SHP77 treated with DMSO at 0.1 percent for 48 hours (cell line): Measurements from ENCODE around the gene GPN1.
"Not testable (repeated sequence)": the region's sequence is repeated elsewhere in the genome, so short reads cannot be mapped to it uniquely, and the experiment has no call there.

ENCODE experiments used
- DNase-seq: peaks from one replicate; lab custom pipeline; 2025; lab: John Stamatoyannopoulos, UW

Gene GPN1

GRCh38 chr2:27627963-27628766 lies 685 bp upstream of the GPN1 start:
- DNase-seq: no peak

GRCh38 chr2:27630257-27630656 lies 1.4 kb downstream of the GPN1 start:
- not testable (repeated sequence) for DNase-seq

GRCh38 chr2:27634291-27634690 lies 5.4 kb downstream of the GPN1 start:
- DNase-seq: no peak

- DNase-seq: no peak
Measured at GRCh38 chr2:27636766-27637165, 7.9 kb downstream of the GPN1 start.

- no peak for DNase-seq
Measured at GRCh38 chr2:27638037-27638637, 9.3 kb downstream of the GPN1 start.

- no peak for DNase-seq
Measured at GRCh38 chr2:27638709-27639108, 9.9 kb downstream of the GPN1 start.

GRCh38 chr2:27640722-27641245 lies 11.9 kb downstream of the GPN1 start:
- DNase-seq: no peak

DNA sequence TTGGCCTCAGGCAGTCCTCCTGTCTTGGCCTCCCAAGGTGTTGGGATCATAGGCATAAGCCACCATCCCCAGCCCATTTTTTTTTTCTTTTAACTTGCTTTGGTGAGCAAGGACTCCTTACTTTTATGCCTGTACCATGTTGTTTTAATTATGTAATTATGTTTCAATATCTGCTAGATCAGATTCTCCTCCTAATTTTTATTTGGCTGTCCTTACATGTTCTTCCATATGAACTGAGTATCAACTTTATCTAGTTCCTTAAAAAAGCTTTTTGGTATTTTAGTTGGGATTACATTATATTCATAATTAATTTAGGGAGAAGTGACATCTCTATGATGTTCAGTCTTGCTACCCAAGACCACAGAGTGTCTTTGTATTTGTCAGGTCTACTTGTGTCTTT lies 16.3 kb downstream of the GPN1 start:
- no peak for DNase-seq

DNA sequence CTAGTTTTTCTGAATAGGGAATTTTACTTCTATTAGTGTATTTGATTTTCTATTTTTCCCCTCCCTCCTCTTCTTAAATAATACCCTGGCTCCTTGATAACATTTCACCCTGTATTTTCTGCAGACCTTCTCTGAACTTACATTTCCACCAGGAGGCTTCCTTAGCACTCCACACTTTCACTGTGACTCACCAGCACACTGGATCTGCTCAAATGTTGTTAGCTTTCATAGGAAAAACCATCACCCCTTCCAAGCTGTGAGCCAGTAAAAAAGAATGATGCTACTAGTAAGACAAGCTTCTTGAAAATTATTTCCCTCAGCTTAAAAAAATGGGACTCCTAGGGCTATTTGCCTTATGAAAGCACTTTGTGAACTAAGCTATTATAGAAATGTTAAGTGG lies 18.4 kb downstream of the GPN1 start:
- DNase-seq: no peak

- DNase-seq: no peak
Measured at GRCh38 chr2:27647737-27648136, 18.9 kb downstream of the GPN1 start.

DNA sequence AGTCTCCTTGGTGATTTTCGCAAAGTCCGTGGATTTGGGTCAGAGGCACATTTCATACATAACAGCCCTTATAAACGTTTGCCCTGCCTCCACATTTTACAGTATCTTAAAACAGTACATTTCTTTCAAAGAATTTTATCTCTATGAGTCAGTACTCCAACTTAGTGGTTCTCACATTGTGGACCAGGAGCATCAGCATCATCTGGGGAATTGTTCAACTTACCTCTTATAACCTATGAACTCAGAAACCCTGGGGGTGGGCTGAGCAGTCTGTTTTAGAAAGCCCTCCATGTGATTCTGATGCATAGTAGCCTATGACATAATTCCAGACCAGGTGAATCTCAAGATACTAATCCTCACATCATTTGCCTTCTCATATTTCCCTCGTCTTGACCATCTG lies 22.2 kb downstream of the GPN1 start:
- no peak for DNase-seq

GRCh38 chr2:27652341-27652740 lies 23.5 kb downstream of the GPN1 start:
- no peak for DNase-seq

DNA sequence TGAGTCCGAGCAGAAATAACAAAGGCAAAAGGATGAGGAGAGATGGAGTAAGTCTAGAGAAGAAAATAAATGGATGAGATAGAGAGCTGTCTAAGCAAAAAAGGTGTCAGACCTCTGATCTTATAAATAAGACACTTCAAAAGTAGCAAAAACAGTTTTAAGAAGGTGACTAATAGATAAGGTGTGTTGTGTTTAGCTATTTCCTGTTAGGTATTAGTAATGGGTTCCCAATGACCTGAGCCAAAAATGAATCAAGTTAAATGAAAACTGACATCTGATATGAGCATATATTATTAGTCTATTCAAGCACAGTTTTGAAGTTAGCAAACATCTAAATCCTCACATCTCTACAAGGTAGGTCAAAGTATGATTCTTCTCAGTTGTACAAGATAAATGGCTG lies 23.9 kb downstream of the GPN1 start:
- DNase-seq: no peak

GRCh38 chr2:27653397-27653796 lies 24.5 kb downstream of the GPN1 start:
- DNase-seq: no peak

DNA sequence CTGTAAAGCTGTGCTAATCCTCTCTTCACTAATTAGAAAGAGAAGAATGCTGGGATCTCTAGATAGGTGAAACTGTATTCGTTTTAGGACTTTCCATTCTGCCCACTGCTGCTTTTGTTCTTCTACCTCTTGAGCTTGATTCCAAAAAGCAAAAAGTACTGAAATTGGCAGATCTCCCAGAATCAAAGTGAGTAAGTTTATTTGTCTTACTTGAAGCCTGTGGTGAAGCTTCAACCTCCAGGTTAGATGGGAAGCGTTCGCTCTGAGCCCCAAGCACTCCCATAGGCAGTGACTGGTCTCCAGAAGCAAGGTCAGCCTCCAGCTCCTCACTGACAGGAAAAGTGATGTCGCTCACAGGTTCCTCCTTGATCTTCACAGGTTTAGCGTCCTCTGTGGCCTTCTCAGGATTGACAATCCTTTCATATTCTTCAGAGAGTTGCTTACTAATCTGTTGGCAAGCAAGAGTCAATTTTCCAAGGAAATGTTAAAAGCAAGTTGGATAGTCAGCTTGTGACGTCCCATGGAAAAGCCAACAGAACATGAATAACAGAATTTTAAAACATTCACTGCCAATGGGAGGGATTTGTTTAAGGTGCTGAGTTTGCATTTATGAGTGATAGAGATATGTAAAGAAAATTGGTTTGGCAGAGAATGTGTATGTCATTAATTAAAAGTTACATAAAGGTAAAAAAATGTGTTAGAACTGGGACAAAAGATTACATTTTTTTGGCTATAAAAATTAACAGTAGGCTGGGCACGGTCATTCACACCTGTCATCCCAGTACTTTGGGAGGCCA lies 26.5 kb downstream of the GPN1 start:
- no peak for DNase-seq

DNA sequence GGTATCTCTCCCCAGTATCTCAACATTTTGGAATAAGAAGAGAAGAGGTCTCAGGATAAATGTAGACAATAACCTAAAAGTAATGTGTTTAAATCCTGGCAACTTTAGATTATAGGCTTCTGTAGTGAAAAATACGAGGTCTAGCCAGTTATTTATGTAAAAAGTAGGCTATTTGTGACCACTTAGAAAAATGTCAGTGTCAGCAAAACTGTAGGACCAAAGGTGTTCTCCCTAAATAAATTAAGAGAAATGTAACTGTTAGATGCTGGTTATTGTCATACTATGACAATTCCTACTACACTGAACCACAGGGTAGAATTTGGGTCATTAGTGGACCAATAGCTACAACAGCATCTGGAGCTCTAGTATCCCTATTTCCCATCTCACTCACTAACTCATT lies 32.5 kb downstream of the GPN1 start:
- no peak for DNase-seq

DNA sequence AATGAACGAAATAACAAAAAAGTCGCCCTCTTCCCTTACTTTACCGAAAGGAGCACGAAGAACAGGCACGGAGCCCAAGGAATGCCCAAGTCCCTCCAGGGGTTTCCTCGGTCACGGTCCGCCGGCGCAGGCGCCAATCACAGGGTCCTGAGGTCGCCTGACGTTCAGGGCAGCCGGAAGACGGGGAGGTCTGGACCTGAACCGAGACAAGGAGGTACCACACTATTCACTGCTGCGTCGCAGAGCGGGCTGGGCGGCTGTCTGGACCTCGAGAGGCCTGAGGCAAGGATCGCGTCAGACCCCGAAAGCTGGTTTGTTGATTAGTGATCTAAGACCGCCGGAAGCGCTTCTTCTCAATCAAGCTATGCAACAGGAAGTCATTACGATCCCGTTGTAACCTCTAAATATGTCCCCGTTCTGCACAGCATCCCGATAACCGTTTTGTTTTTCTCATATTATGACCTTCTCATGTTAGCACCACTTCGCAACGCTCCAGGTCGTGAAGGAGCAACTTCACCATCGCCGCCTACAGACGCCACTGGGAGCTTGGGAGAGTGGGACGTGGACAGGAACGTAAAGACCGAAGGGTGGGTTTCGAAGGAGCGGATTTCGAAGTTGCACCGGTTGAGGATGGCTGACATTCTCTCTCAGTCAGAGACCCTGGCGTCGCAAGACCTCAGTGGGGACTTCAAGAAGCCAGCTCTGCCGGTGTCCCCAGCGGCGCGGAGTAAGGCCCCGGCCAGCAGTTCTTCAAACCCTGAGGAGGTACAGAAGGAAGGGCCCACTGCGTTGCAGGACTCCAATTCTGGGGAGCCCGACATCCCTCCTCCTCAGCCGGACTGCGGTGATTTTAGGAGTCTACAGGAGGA lies 34.7 kb downstream of the GPN1 start, which contains the start of the genes SLC4A1AP and SUPT7L:
Gene SLC4A1AP (plus strand): TSS at position 605 of the 869 bp plus-strand sequence. CDS start 26 bp downstream, at position 631.
Gene SUPT7L (minus strand): TSS at position 330 of the 869 bp plus-strand sequence. CDS start 1,422 bp downstream, outside the sequence.
- DNase-seq: peak; percentile 74

- DNase-seq: no peak
Measured at GRCh38 chr2:27664154-27664574, 35.3 kb downstream of the GPN1 start.

DNA sequence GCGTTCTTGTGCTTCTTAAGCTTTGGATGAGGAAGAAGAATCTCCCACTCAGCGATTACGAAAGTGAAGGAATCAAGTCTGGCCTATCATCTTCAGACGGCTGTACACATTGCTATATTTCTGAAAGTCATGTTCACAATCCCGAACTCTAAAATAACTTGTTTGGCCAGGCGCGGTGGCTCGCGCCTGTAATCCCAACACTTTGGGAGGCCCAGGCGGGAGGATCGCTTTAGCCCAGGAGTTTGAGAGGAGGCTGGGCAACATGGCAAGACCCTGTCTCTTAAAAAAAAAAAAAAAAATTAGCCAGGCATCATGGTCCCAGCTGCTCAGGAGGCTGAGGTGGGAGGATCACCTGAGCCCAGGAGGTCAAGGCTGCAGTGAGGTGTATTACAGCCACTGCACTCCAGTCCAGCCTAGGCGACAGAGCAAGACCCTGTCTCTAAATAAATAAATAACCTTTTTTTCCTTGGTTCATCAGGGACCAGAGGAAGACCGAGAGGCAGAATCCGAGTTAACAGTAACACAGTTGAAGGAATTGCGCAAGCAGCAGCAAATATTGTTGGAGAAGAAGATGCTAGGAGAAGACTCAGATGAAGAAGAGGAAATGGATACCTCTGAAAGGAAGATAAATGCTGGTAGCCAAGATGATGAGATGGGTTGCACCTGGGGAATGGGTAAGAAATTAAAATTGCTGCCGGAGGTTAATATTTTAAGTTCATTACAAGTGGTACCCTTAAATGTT lies 35.9 kb downstream of the GPN1 start:
- no peak for DNase-seq

- no peak for DNase-seq
Measured at GRCh38 chr2:27667446-27667845, 38.6 kb downstream of the GPN1 start.

GRCh38 chr2:27671235-27671634 lies 42.4 kb downstream of the GPN1 start:
- DNase-seq: no peak
